Activated CD4-positive, alpha-beta T cell treated with anti-CD3 and anti-CD28 coated beads for 36 hours (primary cell): ENCODE data around the gene GNA15. TPM values are rescaled to one million over a fixed set of nuclear protein-coding genes. Genes with fewer than 3 reads are reported as not detected.
"Not testable (repeated sequence)": the region's sequence is repeated elsewhere in the genome, so short reads cannot be mapped to it uniquely, and the experiment has no call there.

ENCODE experiments used
- ATAC-seq: fragments of 200-7000 bp; cut with Tn5 transposase; one replicate; pipeline ENCODE4 v1.10.0; 2021; ENCODE audit warnings: mild to moderate bottlenecking, moderate library complexity
- CTCF ChIA-PET: fragments of 350-600 bp; sonication (Branson Sonifier 250); formaldehyde crosslinking; loops from one replicate; lab custom pipeline; 2021; ENCODE audit warnings: antibody characterized with exemption; lab: Charles Lee
- POLR2A ChIA-PET: fragments of 350-600 bp; sonication (Branson Sonifier 250); formaldehyde crosslinking; loops from one replicate; lab custom pipeline; 2021; ENCODE audit warnings: antibody characterized with exemption, inconsistent platforms; lab: Charles Lee
- DNase-seq: peaks from one replicate; pipeline ENCODE4 v3.0.0-alpha.2; 2020
- H3K27ac Mint-ChIP-seq: one replicate; pipeline ENCODE4 v1.8.0; 2021; ENCODE audit warnings: mixed read lengths
- H3K27me3 Mint-ChIP-seq: one replicate; pipeline ENCODE4 v1.8.0; 2021; ENCODE audit warnings: mixed read lengths
- H3K36me3 Mint-ChIP-seq: one replicate; pipeline ENCODE4 v1.8.0; 2021; ENCODE audit warnings: low read depth, mixed read lengths
- H3K4me1 Mint-ChIP-seq: one replicate; pipeline ENCODE4 v1.8.0; 2021; ENCODE audit warnings: mixed read lengths
- H3K4me3 Mint-ChIP-seq: one replicate; pipeline ENCODE4 v1.8.0; 2021; ENCODE audit warnings: mild to moderate bottlenecking, moderate library complexity, mixed read lengths
- H3K9me3 Mint-ChIP-seq: one replicate; pipeline ENCODE4 v1.8.0; 2021; ENCODE audit warnings: low read depth, mixed read lengths
- intact Hi-C, 2 experiments: fragments of 100-400 bp; cut with DNase I in 1 of 2; cut with micrococcal nuclease in 1 of 2; formaldehyde crosslinking; loops; one replicate each; pipeline versions ENCODE4 v1.14.2 to v1.15.1; 2022 to 2024; cut with DNase I, micrococcal nuclease
- total RNA-seq, 2 experiments: library from RNA; stranded (reverse); gene quantifications; one replicate each; pipeline ENCODE4 v1.2.3, GENCODE V29; 2021

GNA15 gene
- total RNA-seq, 2 experiments from 2014 or later, result 64.9 to 70.9 TPM

DNA sequence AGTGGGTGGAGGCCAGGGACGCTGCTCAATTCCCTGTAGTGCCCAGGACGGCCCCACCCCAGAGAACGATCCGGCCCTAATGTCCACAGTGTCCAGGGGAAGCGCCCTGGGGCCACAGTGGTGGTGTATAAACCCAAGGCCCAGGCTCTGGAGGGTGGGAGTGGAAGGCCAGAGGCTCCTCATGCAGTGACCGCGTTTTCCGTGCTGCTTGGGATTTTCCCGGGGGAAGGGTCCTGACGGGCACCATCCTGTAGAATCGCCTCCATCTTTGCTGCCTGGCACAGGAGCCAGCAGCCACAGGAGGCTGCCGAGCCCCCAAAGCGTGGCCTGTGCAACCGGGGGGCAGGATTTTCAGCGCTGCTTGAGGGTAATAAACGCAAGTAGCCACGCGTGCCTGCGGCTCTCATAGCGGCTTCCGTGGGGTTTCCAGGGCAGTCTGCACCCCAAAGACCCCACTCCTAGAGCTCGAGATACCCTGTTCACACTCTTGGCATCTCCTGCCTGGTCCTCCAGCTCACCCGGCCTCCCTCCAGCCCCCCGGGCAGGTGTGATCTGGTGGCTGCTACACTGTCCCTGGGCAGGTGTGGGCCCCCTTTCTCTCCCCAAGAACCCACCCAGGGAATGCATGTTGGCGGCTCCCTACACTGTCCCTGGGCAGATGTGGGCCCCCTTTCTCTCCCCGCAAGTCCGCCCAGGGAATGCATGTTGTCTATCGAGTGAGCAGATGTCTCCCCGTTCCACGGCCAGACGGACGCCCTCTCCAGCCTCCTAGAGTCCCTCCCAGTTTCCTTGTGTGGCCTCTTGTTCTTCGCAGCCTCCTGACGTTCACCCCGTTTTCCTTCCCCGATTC is 52.1 kb downstream of the GNA15 start:
- CTCF ChIA-PET, result interaction anchor here (0.6 to 1.4 kb wide), 4 partner anchors 12 to 315 kb away, joined by 3 to 5 read pairs (median 3); no protein-coding TSS in a partner anchor
- ATAC-seq (no peak), DNase-seq (no peak)
- POLR2A ChIA-PET, result no interaction called here
- H3K36me3 Mint-ChIP-seq, result peaks cover 20% of the 10 kb centered on the region
- H3K4me3 Mint-ChIP-seq, result peak overlapping the region; percentile 83
- intact Hi-C loops, result loop anchor here (2.0 to 5.0 kb wide), 3 partner anchors 23 to 1139 kb away; no protein-coding TSS in a partner anchor
- no peak overlapping the region for H3K27ac Mint-ChIP-seq
- no peaks in the 10 kb centered on the region for H3K27me3 Mint-ChIP-seq
- H3K9me3 Mint-ChIP-seq, result no peaks in the 10 kb centered on the region
- peaks cover 51% of the 10 kb centered on the region for H3K4me1 Mint-ChIP-seq

DNA sequence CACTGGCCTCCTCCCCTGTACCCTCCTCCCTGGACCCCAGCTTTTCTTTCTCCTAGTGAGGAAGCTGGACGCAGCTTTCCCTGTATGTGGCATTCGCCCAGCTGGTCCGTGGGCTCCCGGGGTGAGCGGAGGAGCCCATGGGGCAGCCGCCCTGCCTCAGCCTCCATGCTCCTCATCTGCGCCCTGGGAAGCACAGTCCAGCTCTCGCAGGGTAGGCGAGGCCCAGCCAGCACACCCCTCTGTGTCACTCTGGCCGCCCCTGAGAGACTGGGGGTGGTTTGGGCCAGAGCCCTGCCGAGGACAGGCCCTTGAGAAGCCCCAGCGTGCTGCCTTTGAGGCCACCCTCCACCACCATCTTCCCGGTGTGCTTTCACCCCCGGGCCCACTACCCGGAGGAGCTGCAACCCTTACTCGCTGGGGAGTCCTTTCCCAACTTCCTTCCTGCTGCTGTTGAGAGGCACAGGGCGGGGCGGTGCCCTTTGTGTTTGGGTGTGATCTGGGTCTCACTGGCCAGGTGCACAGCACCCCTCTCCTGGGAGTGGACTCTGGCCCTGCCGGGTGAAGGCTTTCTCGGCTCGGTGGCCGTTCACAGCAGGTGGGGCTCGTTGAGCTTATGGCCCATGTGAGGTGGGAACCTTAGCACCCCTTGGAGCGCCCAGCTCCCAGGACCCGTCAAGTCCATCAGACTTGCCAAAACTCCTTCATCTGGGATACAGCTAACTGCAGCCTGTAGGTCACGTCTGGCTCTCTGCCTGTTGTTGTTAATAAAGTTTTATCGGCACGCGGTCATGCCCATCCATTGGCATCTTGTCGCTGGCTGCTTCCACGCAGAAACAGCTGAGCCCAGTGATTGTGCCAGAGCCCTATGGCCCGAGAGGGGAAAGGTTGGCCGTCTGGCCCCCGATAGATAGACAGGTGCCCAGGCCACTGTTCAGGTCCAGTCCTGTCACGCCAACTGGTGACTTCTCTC is 53.1 kb downstream of the GNA15 start:
- peaks cover 22% of the 10 kb centered on the region for H3K36me3 Mint-ChIP-seq
- no peak for DNase-seq
- ATAC-seq, result no peak
- peaks cover 45% of the 10 kb centered on the region for H3K4me1 Mint-ChIP-seq
- no peak overlapping the region for H3K27ac Mint-ChIP-seq
- H3K4me3 Mint-ChIP-seq, result peak overlapping the region; percentile 83
- POLR2A ChIA-PET, result interaction anchor here (0.6 kb wide), 1 partner anchor 10 kb away, joined by 3 read pairs; no protein-coding TSS in a partner anchor
- CTCF ChIA-PET, result interaction anchor here (0.6 to 1.4 kb wide), 3 partner anchors 226 to 314 kb away, joined by 3 to 5 read pairs (median 3); no protein-coding TSS in a partner anchor
- no peaks in the 10 kb centered on the region for H3K9me3 Mint-ChIP-seq
- H3K27me3 Mint-ChIP-seq, result no peaks in the 10 kb centered on the region
- intact Hi-C loops, result loop anchor here (5.0 kb wide), 2 partner anchors 237 to 1138 kb away; no protein-coding TSS in a partner anchor

GRCh38 chr19:3189702-3190469 is 54.1 kb downstream of the GNA15 start:
- intact Hi-C loops, result loop anchor here (5.0 kb wide), 2 partner anchors 238 to 1137 kb away; no protein-coding TSS in a partner anchor
- no peaks in the 10 kb centered on the region for H3K9me3 Mint-ChIP-seq
- peaks cover 35% of the 10 kb centered on the region for H3K4me1 Mint-ChIP-seq
- DNase-seq (no peak), ATAC-seq (no peak)
- H3K4me3 Mint-ChIP-seq, result no peak overlapping the region
- H3K27ac Mint-ChIP-seq, result no peak overlapping the region
- POLR2A ChIA-PET, result no interaction called here
- peaks cover 28% of the 10 kb centered on the region for H3K36me3 Mint-ChIP-seq
- H3K27me3 Mint-ChIP-seq, result no peaks in the 10 kb centered on the region
- CTCF ChIA-PET, result interaction anchor here (1.4 kb wide), 1 partner anchor 239 kb away, joined by 5 read pairs; no protein-coding TSS in a partner anchor

GRCh38 chr19:3190470-3190770 is 54.6 kb downstream of the GNA15 start:
- peaks cover 32% of the 10 kb centered on the region for H3K4me1 Mint-ChIP-seq
- CTCF ChIA-PET, result no interaction called here
- no peak overlapping the region for H3K4me3 Mint-ChIP-seq
- H3K36me3 Mint-ChIP-seq, result peaks cover 28% of the 10 kb centered on the region
- POLR2A ChIA-PET, result no interaction called here
- intact Hi-C loops, result no loop called here
- no peaks in the 10 kb centered on the region for H3K9me3 Mint-ChIP-seq
- no peak for ATAC-seq
- no peak overlapping the region for H3K27ac Mint-ChIP-seq
- DNase-seq, result no peak
- H3K27me3 Mint-ChIP-seq, result no peaks in the 10 kb centered on the region

GRCh38 chr19:3190921-3191805 is 55.3 kb downstream of the GNA15 start:
- Mint-ChIP-seq H3K4me3 (no peak overlapping the region), H3K27ac (no peak overlapping the region), H3K9me3 (no peaks in the 10 kb centered on the region), H3K4me1 (peaks cover 32% of the 10 kb centered on the region), H3K27me3 (no peaks in the 10 kb centered on the region), H3K36me3 (peaks cover 31% of the 10 kb centered on the region)
- no peak for ATAC-seq
- ChIA-PET CTCF (no interaction called here), POLR2A (no interaction called here)
- intact Hi-C loops, result no loop called here
- DNase-seq, result no peak

GRCh38 chr19:3191806-3192104 is 55.9 kb downstream of the GNA15 start:
- H3K27ac Mint-ChIP-seq, POLR2A ChIA-PET, CTCF ChIA-PET, ATAC-seq, intact Hi-C loops, H3K9me3 Mint-ChIP-seq, H3K4me3 Mint-ChIP-seq, DNase-seq, H3K27me3 Mint-ChIP-seq: not testable (repeated sequence)
- H3K36me3 Mint-ChIP-seq, result peaks cover 27% of the 10 kb centered on the region
- H3K4me1 Mint-ChIP-seq, result peaks cover 30% of the 10 kb centered on the region

DNA sequence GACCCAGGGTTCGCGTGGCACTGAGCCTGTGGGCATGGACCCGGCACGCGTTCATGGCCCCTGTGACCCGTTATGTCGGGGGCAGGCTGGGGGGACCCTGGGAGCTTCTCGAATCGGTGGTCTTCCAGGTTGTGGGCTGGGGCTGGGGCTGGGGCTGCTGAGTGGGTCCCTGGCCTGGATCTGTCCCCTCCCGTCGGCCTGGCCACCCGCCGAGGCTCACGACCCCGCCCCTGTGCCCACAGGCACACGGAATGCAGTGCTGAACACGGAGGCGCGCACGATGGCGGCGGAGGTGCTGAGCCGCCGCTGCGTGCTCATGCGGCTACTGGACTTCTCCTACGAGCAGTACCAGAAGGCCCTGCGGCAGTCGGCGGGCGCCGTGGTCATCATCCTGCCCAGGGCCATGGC is 56.4 kb downstream of the GNA15 start:
- Mint-ChIP-seq H3K4me1 (peaks cover 25% of the 10 kb centered on the region), H3K4me3 (no peak overlapping the region), H3K27me3 (no peaks in the 10 kb centered on the region), H3K27ac (no peak overlapping the region), H3K36me3 (peaks cover 23% of the 10 kb centered on the region), H3K9me3 (no peaks in the 10 kb centered on the region)
- intact Hi-C loops, result no loop called here
- no peak for DNase-seq
- no peak for ATAC-seq
- ChIA-PET POLR2A (no interaction called here), CTCF (no interaction called here)

GRCh38 chr19:3192684-3193083 is 56.9 kb downstream of the GNA15 start:
- DNase-seq, result no peak
- Mint-ChIP-seq H3K36me3 (peaks cover 22% of the 10 kb centered on the region), H3K4me3 (no peak overlapping the region), H3K4me1 (peaks cover 21% of the 10 kb centered on the region), H3K27me3 (no peaks in the 10 kb centered on the region), H3K27ac (no peak overlapping the region), H3K9me3 (no peaks in the 10 kb centered on the region)
- ChIA-PET CTCF (no interaction called here), POLR2A (no interaction called here)
- no peak for ATAC-seq
- intact Hi-C loops, result no loop called here

DNA sequence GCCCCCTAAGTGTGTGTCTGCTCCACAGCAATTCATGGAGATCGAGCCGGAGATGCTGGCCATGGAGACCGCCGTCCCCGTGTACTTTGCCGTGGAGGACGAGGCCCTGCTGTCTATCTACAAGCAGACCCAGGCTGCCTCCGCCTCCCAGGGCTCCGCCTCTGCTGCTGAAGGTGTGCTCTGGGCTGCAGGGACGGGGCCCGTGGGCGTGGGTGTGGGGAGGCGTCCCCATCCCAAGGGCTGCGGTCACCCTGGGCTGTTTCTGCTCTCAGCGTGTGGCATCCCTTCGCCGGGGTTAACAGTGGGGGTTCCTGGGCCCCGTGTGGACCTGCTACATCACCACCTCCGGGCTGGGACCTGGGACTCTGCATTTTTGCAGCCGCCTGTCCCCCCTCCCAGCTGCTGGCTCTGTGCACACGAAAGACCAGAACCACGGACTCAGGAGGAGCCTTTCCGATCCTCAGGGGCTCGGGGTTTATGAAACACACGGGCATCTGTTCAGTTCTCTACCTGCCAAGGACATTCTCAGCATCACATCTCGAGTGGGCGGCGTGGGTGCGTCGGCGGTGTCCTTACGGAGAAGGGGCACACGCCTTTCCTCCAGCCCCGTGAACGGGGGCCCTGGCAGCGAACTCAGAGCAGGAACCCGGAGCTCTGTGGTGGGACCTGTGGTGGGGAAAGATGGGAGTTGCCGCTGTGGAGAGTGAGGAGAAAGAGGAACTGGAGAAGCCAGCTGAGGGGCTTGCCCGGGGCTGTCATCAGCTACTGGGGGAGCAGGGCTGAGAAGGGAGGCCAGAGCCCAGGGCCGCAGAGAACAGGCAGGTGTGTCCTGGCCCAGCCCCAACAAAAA is 57.6 kb downstream of the GNA15 start:
- DNase-seq (no peak), ATAC-seq (no peak)
- ChIA-PET CTCF (interaction anchor here (0.6 kb wide), 1 partner anchor 49 kb away, joined by 3 read pairs; no protein-coding TSS in a partner anchor), POLR2A (no interaction called here)
- intact Hi-C loops, result no loop called here
- Mint-ChIP-seq H3K4me3 (no peak overlapping the region), H3K9me3 (no peaks in the 10 kb centered on the region), H3K27me3 (no peaks in the 10 kb centered on the region), H3K4me1 (peaks cover 13% of the 10 kb centered on the region), H3K36me3 (peaks cover 18% of the 10 kb centered on the region), H3K27ac (no peak overlapping the region)
